ENCODE measurements around the gene COL4A5. TPM values are rescaled to one million over a fixed set of nuclear protein-coding genes. Genes with fewer than 3 reads are reported as not detected.
"Not testable (repeated sequence)": the region's sequence is repeated elsewhere in the genome, so short reads cannot be mapped to it uniquely, and the experiment has no call there.

The COL4A5 gene
- not detected for total RNA-seq
- total RNA-seq (2013) = not detected

- no peak within 1 kb of the TSS for H3K27ac ChIP-seq (ENCODE audit: low read length)
- ATAC-seq = no peak
- no peak for TF ChIP-seq CTCF (IDR thresholded peaks at IDR 0.05)
These were observed at the start of gene COL4A5 for GRCh38 chrX:108439426-108439942. TSS of gene COL4A5 (plus strand) at chrX:108439838. CDS start at chrX:108440126, 288 bp downstream.

DNA sequence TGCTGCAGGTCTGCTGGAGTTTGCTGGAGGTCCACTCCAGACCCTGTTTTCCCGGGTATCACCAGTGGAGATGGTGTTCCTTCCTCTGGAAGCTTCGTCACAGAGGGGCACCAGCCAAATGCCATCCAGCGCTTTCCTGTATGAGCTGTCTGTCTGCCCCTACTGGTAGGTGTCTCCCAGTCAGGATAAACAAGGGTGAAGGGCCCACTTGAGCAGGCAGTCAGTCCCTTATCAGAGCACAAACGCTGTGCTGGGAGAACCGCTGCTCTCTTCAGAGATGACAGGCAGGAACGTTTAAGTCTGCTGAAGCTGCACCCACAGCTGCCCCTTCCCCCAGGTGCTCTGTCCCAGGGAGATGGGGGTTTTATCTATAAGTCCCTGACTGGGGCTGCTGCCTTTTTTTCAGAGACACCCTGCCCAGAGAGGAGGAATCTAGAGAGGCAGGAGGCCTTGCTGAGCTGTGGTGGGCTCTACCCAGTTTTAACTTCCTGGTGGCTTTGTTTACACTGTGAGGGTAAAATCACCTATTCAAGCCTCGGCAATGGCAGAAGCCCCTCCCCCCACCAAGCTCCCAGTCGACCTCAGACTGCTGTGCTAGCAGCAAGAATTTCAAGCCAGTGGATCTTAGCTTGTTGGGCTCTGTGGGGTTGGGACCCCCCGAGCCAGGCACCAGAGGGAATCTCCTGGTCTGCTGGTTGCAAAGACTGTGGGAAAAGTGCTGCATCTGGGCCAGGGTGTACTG is 48.5 kb upstream of the COL4A5 start:
- intact Hi-C loops (cut with micrococcal nuclease); H3K4me1 ChIP-seq (ENCODE audit: control insufficient read depth, insufficient read depth, low read length); H3K27me3 Mint-ChIP-seq (ENCODE audit: low read depth in 2 of 2); H3K36me3 Mint-ChIP-seq; H3K9me3 Mint-ChIP-seq; ATAC-seq; H3K27ac ChIP-seq (ENCODE audit: low read length); H3K27me3 ChIP-seq (ENCODE audit: control insufficient read depth, insufficient read depth, low read length); H3K4me3 Mint-ChIP-seq; H3K4me1 Mint-ChIP-seq; DNase-seq; H3K4me3 ChIP-seq (ENCODE audit: low read length); H3K9me3 ChIP-seq (ENCODE audit: control insufficient read depth, insufficient read depth, low read length); H3K36me3 ChIP-seq (ENCODE audit: control insufficient read depth, insufficient read depth, low read length); H3K27ac Mint-ChIP-seq: not testable (repeated sequence)
- 75% methylated on average over 6 of the region's 9 CpGs for WGBS (ENCODE audit: insufficient coverage)

More at GRCh38 chrX:108439426-108439942, at the start of gene COL4A5:
- H3K4me1 ChIP-seq (ENCODE audit: control insufficient read depth, insufficient read depth, low read length) = peaks cover 4% of the 10 kb centered on the region
- no peaks in the 10 kb centered on the region for H3K36me3 ChIP-seq (ENCODE audit: control insufficient read depth, insufficient read depth, low read length)
- H3K9me3 ChIP-seq (ENCODE audit: control insufficient read depth, insufficient read depth, low read length) = no peaks in the 10 kb centered on the region
- H3K27me3 ChIP-seq (ENCODE audit: control insufficient read depth, insufficient read depth, low read length) = no peaks in the 10 kb centered on the region
- Mint-ChIP-seq H3K4me1 (no peaks in the 10 kb centered on the region), H3K27me3 (ENCODE audit: low read depth in 2 of 2) (peaks cover 9 to 36% of the 10 kb centered on the region in 2 donors), H3K4me3 (no peak within 1 kb of the TSS), H3K27ac (no peak within 1 kb of the TSS), H3K9me3 (peaks cover 0 to 2% of the 10 kb centered on the region in 2 donors), H3K36me3 (peaks cover 10% of the 10 kb centered on the region)
- no peak within 1 kb of the TSS for H3K4me3 ChIP-seq (ENCODE audit: low read length)
- intact Hi-C loops (cut with micrococcal nuclease) = no loop called here
- 4% methylated on average over 10 of the region's 13 CpGs for WGBS (ENCODE audit: insufficient coverage)
- peak in 1 of 2 donors; percentile 2 for DNase-seq

DNA sequence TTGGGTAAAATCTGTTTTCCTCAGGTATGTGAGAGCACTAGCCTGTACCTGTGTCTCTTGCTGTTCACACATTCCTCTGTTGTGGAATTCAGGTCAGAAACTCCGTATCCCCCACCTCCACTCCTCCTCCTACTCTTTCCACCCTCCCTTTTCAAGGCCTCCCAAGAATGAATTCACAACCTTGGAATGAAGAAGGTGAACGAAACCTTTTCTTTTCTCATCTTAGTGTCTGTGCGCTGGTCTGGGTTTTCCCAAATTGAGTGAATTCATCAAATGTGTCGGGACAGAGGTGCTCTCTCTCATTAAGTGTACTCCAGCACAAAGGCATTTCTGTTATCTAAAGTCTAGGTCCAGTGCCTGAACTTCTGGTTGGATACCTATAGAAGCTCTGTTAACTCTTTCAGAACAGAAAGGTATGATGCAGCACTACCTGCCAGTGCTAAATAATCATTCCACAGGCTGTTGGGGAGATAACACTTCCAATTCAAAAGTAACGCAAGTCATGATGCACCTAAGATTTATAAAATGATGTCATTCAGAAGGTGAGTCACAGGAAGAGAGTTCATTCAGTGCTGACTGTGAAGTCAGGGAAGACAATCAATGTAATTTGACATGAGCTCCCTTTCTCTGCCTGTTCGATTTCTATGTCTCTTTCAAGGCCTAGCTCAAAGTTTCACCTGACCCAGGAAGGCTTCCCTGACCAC is 43.3 kb upstream of the COL4A5 start:
- H3K4me3 ChIP-seq (ENCODE audit: low read length) = no peak overlapping the region
- no peaks in the 10 kb centered on the region for H3K4me1 Mint-ChIP-seq
- no peaks in the 10 kb centered on the region for H3K27me3 ChIP-seq (ENCODE audit: control insufficient read depth, insufficient read depth, low read length)
- no peak overlapping the region for H3K27ac Mint-ChIP-seq
- H3K4me1 ChIP-seq (ENCODE audit: control insufficient read depth, insufficient read depth, low read length) = no peaks in the 10 kb centered on the region
- no peaks in the 10 kb centered on the region for H3K9me3 ChIP-seq (ENCODE audit: control insufficient read depth, insufficient read depth, low read length)
- peaks cover 0 to 6% of the 10 kb centered on the region in 2 donors for H3K27me3 Mint-ChIP-seq (ENCODE audit: low read depth in 2 of 2)
- H3K36me3 Mint-ChIP-seq = no peaks in the 10 kb centered on the region
- ATAC-seq = no peak
- H3K27ac ChIP-seq (ENCODE audit: low read length) = no peak overlapping the region
- WGBS (ENCODE audit: insufficient coverage) = 87% methylated on average over 6 of the region's 6 CpGs
- H3K4me3 Mint-ChIP-seq = no peak overlapping the region
- intact Hi-C loops (cut with micrococcal nuclease) = no loop called here
- no peaks in the 10 kb centered on the region for H3K36me3 ChIP-seq (ENCODE audit: control insufficient read depth, insufficient read depth, low read length)
- TF ChIP-seq CTCF (IDR thresholded peaks at IDR 0.05) = no peak
- peaks cover 0 to 8% of the 10 kb centered on the region in 2 donors for H3K9me3 Mint-ChIP-seq
- DNase-seq = no peak

DNA sequence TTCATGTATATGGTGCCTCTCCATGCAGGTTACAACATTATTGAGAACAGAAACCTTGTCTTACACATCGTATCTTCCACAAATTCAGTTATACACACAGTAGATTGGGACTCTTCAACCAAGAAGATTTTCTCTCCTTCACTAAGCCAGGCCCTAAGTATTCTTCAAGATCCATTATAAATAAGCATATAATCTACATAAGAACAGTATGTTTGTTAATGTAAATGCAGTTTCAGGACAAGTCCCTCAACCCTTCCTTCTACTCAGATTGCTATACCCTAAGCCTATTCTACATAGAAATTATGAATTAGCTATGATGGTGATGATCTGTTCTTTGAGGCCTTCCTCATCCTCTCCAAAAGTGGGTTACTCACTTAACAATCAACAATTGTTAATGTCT is 42.7 kb upstream of the COL4A5 start:
- H3K27ac ChIP-seq (ENCODE audit: low read length) = no peak overlapping the region
- Mint-ChIP-seq H3K9me3 (peaks cover 0 to 8% of the 10 kb centered on the region in 2 donors), H3K27me3 (ENCODE audit: low read depth in 2 of 2) (peaks cover 0 to 6% of the 10 kb centered on the region in 2 donors), H3K27ac (no peak overlapping the region), H3K4me3 (no peak overlapping the region), H3K4me1 (no peaks in the 10 kb centered on the region), H3K36me3 (no peaks in the 10 kb centered on the region)
- no peaks in the 10 kb centered on the region for H3K4me1 ChIP-seq (ENCODE audit: control insufficient read depth, insufficient read depth, low read length)
- DNase-seq (no peak), ATAC-seq (no peak)
- intact Hi-C loops (cut with micrococcal nuclease) = no loop called here
- 100% methylated on average over 1 of the region's 1 CpG for WGBS (ENCODE audit: insufficient coverage)
- no peaks in the 10 kb centered on the region for H3K9me3 ChIP-seq (ENCODE audit: control insufficient read depth, insufficient read depth, low read length)
- H3K36me3 ChIP-seq (ENCODE audit: control insufficient read depth, insufficient read depth, low read length) = no peaks in the 10 kb centered on the region
- TF ChIP-seq CTCF (IDR thresholded peaks at IDR 0.05) = no peak
- no peak overlapping the region for H3K4me3 ChIP-seq (ENCODE audit: low read length)
- no peaks in the 10 kb centered on the region for H3K27me3 ChIP-seq (ENCODE audit: control insufficient read depth, insufficient read depth, low read length)

Data from natural killer cell (primary cell).